Stimulated activated CD8-positive, alpha-beta memory T cell treated with anti-CD3 and anti-CD28 coated beads, Interleukin-12 subunit alpha, Interleukin-12 subunit beta, amount 100 ng/mL, for 24 hours (primary cell): Measurements from ENCODE around the gene CNNM4.

ENCODE experiments used
- DNase-seq: peaks from one replicate; pipeline ENCODE4 v3.0.0-alpha.2; 2020; ENCODE audit errors: extremely low read depth

The CNNM4 gene

GRCh38 chr2:96859099-96859649 is 98.5 kb downstream of the CNNM4 start:
- no peak for DNase-seq

DNA sequence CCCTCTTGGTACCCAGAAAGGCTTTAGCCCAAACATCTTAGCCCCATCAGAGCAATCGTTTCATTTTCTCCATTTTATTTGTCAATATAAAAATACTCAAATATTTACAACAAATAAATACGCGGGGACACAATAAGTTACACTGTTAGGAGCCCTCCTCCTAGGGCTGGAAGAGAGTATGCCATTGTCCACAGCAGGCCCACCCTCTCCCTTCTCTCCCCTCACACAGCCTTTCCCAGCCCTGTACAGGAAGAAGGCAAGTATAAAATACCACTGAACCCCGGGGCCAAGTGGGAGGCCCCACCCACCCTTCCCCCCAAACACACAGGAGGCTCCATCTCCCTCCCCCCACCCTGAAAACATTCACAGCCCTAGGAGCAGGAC is 99.0 kb downstream of the CNNM4 start:
- no peak for DNase-seq

DNA sequence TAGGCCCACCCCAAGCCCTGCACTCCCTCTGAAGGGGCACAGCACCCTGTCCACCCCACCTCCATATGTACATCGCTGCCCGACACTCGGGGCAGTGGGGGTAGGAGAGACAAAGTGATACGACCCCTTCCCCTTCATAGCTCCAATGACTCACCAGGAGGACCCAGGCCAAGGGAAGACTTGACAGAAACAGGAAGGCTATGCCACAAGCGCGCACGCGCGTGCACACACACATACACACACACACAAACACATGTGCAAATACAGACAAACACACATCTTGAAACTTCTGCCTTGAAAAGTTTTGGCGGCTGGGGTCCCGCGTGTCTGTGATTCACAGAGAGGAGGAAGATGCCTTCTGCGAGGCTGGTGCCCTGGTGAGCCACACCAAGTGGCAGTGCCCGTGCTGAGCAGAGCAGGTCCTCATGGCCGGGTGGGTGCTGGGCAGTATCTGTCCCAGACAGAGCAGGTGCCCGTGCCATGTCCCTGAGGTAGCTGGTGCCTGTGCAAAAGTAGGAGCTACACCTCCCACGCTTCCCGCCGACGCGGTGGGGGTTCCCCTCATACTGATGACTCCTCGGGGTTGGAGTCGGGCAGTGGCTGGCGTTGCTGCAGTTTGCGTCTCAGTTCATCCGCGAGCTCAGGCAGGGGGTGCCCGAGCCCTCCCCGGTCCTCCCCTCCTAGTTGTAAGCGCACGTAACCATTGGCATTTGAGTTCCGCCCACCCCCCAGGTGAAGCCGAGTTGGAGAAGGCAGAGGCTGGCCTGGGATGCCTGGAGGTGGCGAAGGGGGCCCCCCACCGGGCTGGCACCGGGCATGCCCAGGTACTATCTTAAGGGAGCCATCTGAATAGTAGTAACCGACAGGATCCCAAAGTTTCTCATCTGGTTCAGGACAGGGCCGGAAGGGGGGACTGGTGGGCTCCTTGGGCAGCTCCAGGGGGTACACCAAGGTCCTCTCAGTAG is 99.6 kb downstream of the CNNM4 start:
- no peak for DNase-seq

- no peak for DNase-seq
These were observed 100.4 kb downstream of the CNNM4 start for GRCh38 chr2:96861074-96861473.
